ENCODE data around the gene SV2C. TPM values are rescaled to one million over a fixed set of nuclear protein-coding genes. Genes with fewer than 3 reads are reported as not detected.

The SV2C gene
- total and polyA plus RNA-seq, 7 donors: under 0.01 to 0.01 TPM; not detected in 5

GRCh38 chr5:76402251-76402885 is 319.2 kb downstream of the SV2C start:
- intact Hi-C loops (cut with DNase I): no loop called here
- WGBS, 3 donors: 3% methylated on average over 25 of the region's 25 CpGs
- Histone ChIP-seq H3K4me1 (no peaks in the 10 kb centered on the region), H3K9me3 (no peaks in the 10 kb centered on the region), H3K27me3 (ENCODE audit: insufficient read depth in 3 of 3, low read length in 2 of 3) (peaks cover 0 to 42% (median 2%) of the 10 kb centered on the region in 3 donors), H3K36me3 (ENCODE audit: insufficient read depth in 1 of 2, low read depth in 1 of 2) (no peaks in the 10 kb centered on the region), H3K4me3 (peak overlapping the region; percentile 69), H3K27ac (no peak overlapping the region)
- no peak for TF ChIP-seq CTCF (IDR thresholded peaks at IDR 0.05)
- peak in 2 of 4 donors; percentile 41 to 52 for ATAC-seq
- DNase-seq: peak; percentile 21 to 60

- ATAC-seq (peak; percentile 48 to 72 (median 55)), DNase-seq (peak; percentile 64 to 76)
- Histone ChIP-seq H3K36me3 (ENCODE audit: insufficient read depth in 1 of 2, low read depth in 1 of 2) (no peaks in the 10 kb centered on the region), H3K27me3 (ENCODE audit: insufficient read depth in 3 of 3, low read length in 2 of 3) (peaks cover 0 to 42% (median 2%) of the 10 kb centered on the region in 3 donors), H3K9me3 (no peaks in the 10 kb centered on the region), H3K4me1 (no peaks in the 10 kb centered on the region), H3K27ac (peak within 1 kb of the TSS; percentile 50), H3K4me3 (peak within 1 kb of the TSS; percentile 69)
- TF ChIP-seq CTCF (IDR thresholded peaks at IDR 0.05): peak; percentile 37
- intact Hi-C loops (cut with DNase I): no loop called here
- WGBS, 3 donors: 0 to 1% (median 0%) methylated on average over 63 to 92 of the region's 92 CpGs
These were observed 319.9 kb downstream of the SV2C start, which contains the start of gene IQGAP2 for GRCh38 chr5:76402886-76403765. TSS of gene IQGAP2 (plus strand) at chr5:76403285. CDS start at chr5:76403546, 261 bp downstream.
